NB4 (cell line): ENCODE results near the gene HGFAC.

Experiments used
- MYC ChIP-seq: IDR thresholded peaks from 2 replicates; pipeline ENCODE4 v1.6.1; 2011; ENCODE audit warnings: low read depth, low read length
- POLR2A ChIP-seq: IDR thresholded peaks from 2 replicates; pipeline ENCODE4 v1.6.1; 2011; ENCODE audit warnings: mild to moderate bottlenecking; ENCODE audit not compliant: insufficient read length; ENCODE audit errors: extremely low read depth
- TF ChIP-seq, protein P1 (sequence below): IDR thresholded peaks from one replicate; pipeline ENCODE4 v1.5.1; 2012; ENCODE audit warnings: low read depth, low read length

DNA sequence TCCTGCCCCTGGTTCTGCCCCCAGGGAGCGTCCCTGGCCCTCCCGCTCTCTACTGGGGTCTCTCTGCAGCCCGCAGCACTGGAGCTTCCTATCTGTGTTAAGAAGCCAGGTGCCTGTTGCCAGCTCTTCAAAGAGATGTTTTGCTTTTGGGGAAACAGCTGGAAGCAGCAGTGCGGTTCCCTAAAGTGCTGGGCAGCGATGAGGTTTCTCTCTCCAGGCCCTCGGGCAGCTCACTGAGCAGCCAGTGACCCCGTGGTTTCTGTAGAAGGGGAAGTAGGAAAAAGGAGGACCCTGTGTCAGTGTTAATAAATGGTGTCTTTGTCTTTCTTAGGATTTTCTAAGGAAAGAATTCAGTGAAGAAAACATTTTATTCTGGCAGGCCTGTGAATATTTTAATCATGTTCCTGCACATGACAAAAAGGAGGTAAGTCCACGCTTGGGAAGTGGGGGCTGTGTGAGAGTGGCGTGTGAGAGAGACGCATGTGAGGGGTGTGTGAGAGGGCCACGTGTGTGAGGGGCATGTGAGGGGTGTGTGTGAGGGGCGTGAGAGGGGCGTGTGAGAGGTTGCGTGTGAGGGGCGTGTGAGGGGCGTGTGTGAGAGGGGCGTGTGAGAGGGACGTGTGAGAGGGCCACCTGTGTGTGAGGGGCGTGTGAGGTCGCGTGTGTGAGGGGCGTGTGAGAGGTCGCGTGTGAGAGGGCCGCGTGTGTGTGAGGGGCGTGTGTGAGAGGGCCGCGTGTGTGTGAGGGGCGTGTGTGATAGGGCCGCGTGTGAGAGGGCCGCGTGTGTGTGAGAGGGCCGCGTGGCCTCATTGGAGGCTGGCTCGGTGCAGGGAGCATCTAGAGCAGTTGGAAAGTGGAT, 27.1 kb upstream of the HGFAC start:
- TF ChIP-seq, protein P1, sequence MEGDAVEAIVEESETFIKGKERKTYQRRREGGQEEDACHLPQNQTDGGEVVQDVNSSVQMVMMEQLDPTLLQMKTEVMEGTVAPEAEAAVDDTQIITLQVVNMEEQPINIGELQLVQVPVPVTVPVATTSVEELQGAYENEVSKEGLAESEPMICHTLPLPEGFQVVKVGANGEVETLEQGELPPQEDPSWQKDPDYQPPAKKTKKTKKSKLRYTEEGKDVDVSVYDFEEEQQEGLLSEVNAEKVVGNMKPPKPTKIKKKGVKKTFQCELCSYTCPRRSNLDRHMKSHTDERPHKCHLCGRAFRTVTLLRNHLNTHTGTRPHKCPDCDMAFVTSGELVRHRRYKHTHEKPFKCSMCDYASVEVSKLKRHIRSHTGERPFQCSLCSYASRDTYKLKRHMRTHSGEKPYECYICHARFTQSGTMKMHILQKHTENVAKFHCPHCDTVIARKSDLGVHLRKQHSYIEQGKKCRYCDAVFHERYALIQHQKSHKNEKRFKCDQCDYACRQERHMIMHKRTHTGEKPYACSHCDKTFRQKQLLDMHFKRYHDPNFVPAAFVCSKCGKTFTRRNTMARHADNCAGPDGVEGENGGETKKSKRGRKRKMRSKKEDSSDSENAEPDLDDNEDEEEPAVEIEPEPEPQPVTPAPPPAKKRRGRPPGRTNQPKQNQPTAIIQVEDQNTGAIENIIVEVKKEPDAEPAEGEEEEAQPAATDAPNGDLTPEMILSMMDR, result no peak
- TF ChIP-seq POLR2A, result no peak
- no peak for TF ChIP-seq MYC
